HG02852 (cell line): Measurements from ENCODE around the gene E4F1.

ENCODE experiments used
- ATAC-seq: cut with Tn5 transposase; IDR thresholded peaks from one replicate; pipeline ENCODE4 v1.9.1; 2021; ENCODE audit warnings: mild to moderate bottlenecking, moderate library complexity; ENCODE audit not compliant: unreplicated experiment

Gene E4F1

DNA sequence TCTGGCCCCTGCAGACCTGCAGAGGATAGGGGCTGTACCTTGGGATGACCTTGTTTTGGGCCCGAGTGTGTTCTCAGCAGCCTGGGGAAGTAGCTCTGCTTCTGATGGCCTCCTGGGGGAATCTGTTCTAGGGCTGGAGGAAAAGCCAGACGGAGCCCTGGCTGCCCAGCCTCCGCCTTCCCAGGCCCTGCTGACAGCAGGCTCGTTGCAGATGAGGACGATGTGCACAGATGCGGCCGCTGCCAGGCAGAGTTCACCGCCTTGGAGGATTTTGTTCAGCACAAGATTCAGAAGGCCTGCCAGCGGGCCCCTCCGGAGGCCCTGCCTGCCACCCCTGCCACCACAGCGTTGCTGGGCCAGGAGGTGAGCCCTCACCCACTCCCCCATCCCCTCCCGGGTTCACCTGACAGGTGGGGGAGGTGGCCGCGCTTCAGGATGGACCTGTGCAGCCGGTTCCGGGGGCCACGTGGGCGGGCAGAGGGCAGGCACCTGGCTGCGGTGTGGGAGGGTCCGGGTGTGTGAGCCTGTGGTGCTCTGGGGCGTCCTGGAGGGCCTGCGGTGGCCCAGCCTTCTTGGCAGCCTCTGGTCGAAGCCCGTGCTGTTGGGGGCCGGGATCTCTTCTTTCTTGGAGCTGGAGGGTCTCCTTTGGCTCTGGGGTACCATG is 4.9 kb downstream of the E4F1 start:
- no peak for ATAC-seq

GRCh38 chr16:2229091-2229490 is 5.7 kb downstream of the E4F1 start:
- no peak for ATAC-seq

DNA sequence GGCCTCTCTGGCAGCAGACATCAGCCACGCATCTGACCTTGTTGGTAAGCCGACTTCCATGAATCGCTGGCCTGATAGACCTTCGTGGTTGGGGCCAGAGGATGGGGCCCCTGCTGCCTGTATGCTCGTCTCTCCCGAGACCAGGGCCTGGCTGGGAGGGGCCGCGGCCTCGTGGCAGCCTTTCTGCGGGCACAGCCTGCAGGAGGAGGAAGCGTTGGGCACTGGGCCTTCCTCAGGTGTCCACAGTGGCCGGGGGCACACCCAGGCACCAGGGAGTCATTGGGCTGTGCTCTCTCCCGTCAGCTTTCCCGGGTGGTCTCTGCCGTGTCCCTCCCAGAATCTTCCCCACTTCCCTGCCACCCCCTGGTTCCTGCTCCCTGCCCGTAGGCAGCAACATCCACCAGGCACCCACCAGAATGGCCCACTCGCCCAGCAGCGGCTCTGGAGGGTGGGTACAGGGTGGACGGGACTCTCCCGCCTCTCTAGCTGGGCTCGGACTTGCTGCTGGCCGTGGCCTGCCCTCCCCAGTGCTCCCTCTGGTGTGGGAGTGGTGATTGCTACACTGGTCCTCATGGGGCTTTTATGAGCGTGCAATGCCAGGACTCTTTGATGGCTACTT is 6.3 kb downstream of the E4F1 start:
- ATAC-seq: no peak

DNA sequence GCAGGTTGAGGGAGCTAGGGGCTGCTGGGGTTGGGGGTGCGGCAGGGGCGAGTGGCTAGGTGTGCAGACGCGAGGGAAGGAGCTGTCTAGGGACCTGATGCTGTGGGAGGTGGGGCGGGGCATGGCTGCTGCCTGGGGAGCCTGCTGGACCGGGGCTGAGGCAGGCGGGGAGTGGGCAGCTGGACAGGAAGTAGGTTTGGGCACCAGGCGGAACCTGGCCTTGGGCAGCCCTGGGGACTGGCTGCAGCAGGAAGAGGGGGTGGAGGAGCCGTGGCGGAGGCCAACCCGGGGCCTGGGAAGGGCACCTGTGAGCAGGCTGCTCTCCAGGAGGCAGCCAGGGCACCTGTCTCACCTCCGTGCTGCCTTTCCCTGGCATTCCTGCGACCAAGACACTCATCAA is 7.0 kb downstream of the E4F1 start:
- ATAC-seq: no peak

GRCh38 chr16:2231016-2231931 is 7.9 kb downstream of the E4F1 start:
- no peak for ATAC-seq

DNA sequence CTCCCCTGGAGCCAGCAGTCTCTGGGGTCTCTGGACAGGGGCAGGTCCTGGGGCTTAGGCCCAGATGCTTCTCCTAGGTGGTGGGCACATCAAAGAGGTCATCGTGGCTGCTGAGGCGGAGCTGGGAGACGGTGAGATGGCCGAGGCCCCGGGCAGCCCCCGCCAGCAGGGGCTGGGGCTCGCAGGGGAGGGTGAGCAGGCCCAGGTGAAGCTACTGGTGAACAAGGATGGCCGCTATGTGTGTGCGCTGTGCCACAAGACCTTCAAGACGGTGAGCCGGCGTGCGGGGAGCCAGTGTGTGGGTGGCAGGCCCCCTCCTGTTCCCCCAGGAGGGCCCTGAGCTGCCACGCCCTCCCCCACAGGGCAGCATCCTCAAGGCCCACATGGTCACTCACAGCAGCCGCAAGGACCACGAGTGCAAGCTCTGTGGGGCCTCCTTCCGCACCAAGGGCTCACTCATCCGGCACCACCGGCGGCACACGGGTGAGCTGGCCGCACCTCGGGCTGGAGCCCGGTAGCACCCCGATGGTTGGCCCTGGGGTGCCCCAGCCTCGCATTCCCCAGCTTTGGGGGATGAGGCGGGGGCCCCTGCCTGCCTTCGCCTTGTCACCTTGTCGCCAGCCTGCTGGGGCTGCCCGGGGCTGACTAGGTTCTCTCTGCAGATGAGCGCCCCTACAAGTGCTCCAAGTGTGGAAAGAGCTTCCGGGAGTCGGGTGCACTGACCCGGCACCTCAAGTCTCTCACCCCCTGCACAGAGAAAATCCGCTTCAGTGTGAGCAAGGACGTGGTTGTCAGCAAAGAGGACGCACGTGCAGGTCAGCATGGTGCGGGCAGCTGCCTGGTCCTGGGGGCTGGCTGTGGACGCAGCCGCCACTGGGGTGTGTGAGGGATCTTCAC is 9.0 kb downstream of the E4F1 start:
- ATAC-seq: no peak

GRCh38 chr16:2233046-2233775 is 9.8 kb downstream of the E4F1 start:
- ATAC-seq: no peak

DNA sequence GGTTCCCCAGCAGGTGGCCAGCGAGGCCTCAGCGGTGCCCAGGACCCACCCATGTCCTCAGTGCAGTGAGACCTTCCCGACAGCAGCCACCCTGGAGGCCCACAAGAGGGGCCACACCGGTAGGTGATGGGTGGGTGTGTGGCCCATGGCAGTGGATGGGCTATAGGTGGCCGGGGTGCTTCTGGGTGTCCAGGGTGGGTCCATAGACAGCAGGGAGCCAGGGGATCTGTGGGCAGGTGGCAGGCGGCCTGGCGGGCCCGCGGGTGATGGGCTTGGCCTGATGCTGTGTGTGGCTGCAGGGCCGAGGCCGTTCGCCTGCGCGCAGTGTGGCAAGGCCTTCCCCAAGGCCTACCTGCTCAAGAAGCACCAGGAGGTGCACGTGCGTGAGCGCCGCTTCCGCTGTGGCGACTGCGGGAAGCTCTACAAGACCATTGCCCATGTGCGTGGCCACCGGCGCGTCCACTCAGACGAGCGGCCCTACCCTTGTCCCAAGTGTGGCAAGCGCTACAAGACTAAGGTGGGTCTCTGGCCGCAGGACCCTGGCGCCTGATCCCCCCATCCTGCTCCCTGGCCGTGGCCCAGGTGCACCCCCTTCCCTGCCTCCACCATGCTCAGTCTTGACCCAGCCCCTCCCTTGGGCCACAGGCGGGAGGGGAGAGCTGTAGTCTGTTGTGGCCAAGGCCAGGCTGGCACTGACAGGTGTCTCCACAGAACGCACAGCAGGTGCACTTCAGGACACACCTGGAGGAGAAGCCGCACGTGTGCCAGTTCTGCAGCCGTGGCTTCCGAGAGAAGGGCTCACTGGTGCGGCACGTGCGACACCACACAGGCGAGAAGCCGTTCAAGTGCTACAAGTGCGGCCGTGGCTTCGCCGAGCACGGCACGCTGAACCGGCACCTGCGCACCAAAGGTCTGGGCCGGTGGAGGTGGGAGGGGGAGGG is 10.8 kb downstream of the E4F1 start:
- no peak for ATAC-seq

- no peak for ATAC-seq
Measured at GRCh38 chr16:2234813-2235170, 11.4 kb downstream of the E4F1 start.

- ATAC-seq: no peak
Measured at GRCh38 chr16:2235234-2235651, 11.9 kb downstream of the E4F1 start.

GRCh38 chr16:2235695-2236336 is 12.4 kb downstream of the E4F1 start:
- ATAC-seq: no peak

DNA sequence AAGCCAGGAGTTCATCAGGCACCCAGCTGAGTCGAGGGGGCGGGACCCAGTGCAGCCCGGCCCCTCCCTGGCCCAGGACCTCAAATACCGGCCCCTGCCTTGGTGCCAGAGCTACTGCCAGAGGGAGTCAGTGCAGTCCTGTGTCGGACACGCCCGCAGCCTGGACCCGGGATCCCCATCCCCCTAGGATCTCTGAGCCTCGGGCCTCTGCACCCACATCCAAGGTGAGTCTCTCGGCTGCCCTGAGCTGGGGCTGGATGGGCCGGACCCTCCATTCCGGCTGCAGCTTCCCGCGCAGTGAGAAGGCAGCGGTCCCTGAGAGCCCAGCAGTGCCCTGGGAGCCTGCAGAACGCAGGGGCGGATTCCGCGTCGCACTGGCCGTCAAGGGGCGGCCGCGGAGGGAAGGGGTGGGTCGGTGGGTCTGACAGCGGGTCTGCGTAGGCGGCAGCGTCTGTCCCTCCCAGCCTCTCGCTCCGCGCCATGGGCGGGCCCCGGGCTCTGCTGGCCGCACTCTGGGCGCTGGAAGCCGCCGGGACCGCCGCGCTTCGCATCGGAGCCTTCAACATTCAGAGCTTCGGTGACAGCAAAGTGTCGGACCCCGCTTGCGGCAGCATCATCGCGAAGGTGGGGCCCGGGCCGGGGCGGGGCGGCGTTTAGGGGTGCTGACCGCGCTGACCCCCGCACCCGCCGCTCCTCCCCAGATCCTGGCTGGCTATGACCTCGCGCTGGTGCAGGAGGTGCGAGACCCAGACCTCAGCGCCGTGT is 13.1 kb downstream of the E4F1 start, which contains the start of gene DNASE1L2:
DNASE1L2 (plus strand) TSS at position 108 of the 765 bp plus-strand sequence; CDS start at position 481, 373 bp downstream.
- ATAC-seq: no peak

DNA sequence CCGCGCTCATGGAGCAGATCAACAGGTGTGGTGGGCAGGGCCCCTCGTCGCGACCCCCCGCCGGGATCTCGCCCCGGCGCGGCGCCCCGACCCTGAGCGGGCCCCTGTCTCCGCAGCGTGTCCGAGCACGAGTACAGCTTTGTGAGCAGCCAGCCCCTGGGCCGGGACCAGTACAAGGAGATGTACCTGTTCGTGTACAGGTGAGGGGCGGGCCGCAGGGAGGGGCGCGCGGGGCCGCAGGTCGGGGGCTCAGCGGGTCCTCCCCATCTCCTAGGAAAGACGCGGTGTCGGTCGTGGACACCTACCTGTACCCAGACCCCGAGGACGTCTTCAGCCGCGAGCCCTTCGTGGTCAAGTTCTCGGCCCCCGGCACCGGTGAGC is 13.7 kb downstream of the E4F1 start:
- no peak for ATAC-seq

GRCh38 chr16:2237493-2238149 is 14.2 kb downstream of the E4F1 start:
- no peak for ATAC-seq

DNA sequence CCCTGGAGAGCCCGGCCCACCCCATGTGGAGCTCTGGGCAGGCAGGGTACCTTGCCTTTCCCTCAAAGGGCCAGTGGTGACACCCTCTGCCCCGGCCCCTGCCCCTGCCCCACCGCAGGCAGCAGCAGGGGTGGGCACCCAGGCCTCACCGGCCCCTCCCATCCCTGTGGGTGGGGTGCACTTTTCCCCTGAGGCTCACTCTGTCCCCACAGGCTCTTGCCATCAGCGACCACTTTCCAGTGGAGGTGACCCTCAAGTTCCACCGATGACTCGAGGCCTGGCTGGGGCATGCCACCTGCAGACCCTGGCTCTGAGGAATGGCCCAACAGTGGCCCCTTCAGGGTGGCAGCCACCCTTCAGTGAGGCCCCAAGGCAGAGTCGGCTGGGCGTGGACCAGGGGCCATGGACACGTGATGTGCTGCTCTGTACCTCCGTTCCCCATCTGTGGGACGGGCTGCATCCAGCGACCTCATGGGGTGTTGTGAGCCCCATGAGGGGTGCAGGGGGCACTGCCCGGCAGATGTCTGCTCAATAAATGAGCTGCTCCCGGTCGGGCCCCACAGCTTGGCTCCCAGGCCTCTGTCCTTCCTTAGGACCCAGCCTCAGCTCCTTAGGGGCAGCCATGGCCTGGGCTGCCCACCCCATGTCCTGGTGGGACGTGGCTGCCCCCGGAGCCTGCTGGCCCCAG is 14.9 kb downstream of the E4F1 start:
- no peak for ATAC-seq

- no peak for ATAC-seq
Measured at GRCh38 chr16:2238838-2239675, 15.7 kb downstream of the E4F1 start.
